ENCODE results near the gene VWA8. TPM values are rescaled to one million over a fixed set of nuclear protein-coding genes. Genes with fewer than 3 reads are reported as not detected.

Gene VWA8
- total and polyA plus RNA-seq, 2 of the 13 experiments (the other 11 are each of a cell fraction or from before 2014, with no cell fraction given) = 9.1 to 17.3 TPM

DNA sequence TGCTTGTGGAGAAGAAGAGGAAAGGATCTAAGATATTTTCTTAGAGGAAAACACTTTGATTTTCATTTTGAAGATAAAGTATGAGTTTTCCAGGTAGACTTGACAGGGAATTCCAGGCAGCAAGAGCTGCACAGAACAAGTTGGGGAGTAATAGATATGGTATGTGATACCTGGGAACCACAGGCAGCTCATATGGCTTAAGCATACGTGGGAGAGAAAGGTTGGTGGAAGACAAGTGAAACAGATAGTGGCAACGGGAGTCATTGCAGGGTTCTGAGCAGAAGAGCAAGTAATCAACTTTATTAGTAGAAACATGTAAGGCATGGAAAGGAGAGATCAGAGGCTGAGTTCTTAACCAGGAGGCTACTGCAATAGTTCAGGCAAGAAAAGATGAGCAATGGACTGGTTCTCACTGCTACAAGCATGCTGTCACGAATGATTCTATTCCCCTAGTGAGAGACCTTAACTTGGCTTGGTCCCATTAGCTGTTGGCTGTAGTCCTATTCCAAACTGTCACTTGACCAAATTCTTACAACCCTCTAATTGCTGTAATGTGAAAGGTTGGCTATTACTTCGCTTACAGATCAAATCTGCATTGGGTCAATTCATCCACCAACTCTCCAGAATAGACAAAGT, 217.9 kb downstream of the VWA8 start:
- POLR2A ChIA-PET = no interaction called here
- in situ Hi-C loops (cut with HindIII; ENCODE audit: extremely low pct_ligation_motif_present, low pct_unique_long_range_greater_than_20kb) (no loop called here), intact Hi-C loops (cut with micrococcal nuclease; ENCODE audit: unreplicated experiment) (no loop called here)
- TF ChIP-seq PITX1 (CRISPR knock-in tag; IDR thresholded peaks at IDR 0.05) (no peak), ZNF282 (IDR thresholded peaks at IDR 0.05; ENCODE audit: partially characterized antibody) (no peak), ZNF143 (CRISPR knock-in tag; IDR thresholded peaks at IDR 0.05) (no peak), ZNF205 (CRISPR knock-in tag; IDR thresholded peaks at IDR 0.05) (no peak), ZNF816 (CRISPR knock-in tag; IDR thresholded peaks at IDR 0.05; ENCODE audit: borderline replicate concordance) (no peak), ZNF75D (CRISPR knock-in tag; IDR thresholded peaks at IDR 0.05; ENCODE audit: borderline replicate concordance) (no peak), HDAC2 (CRISPR knock-in tag; IDR thresholded peaks at IDR 0.05) (no peak), ZSCAN22 (CRISPR knock-in tag; IDR thresholded peaks at IDR 0.05) (no peak), HNF4G (IDR thresholded peaks at IDR 0.05; ENCODE audit: borderline replicate concordance, low read depth, low read length) (no peak), HNF4G (CRISPR knock-in tag; IDR thresholded peaks at IDR 0.05; ENCODE audit: borderline replicate concordance, low read depth) (no peak), ZNF839 (CRISPR knock-in tag; IDR thresholded peaks at IDR 0.05; ENCODE audit: borderline replicate concordance) (no peak), FOXM1 (CRISPR knock-in tag; IDR thresholded peaks at IDR 0.05) (no peak), ZNF674 (CRISPR knock-in tag; IDR thresholded peaks at IDR 0.05; ENCODE audit: low read depth) (no peak), MAFG (CRISPR knock-in tag; IDR thresholded peaks at IDR 0.05) (no peak), KAT7 (CRISPR knock-in tag; IDR thresholded peaks at IDR 0.05; ENCODE audit: borderline replicate concordance) (no peak), POLR2AphosphoS5 (IDR thresholded peaks at IDR 0.05; ENCODE audit: low read depth, low read length) (no peak), ZMYM4 (CRISPR knock-in tag; IDR thresholded peaks at IDR 0.05) (no peak)
- TF ChIP-seq, protein P1, sequence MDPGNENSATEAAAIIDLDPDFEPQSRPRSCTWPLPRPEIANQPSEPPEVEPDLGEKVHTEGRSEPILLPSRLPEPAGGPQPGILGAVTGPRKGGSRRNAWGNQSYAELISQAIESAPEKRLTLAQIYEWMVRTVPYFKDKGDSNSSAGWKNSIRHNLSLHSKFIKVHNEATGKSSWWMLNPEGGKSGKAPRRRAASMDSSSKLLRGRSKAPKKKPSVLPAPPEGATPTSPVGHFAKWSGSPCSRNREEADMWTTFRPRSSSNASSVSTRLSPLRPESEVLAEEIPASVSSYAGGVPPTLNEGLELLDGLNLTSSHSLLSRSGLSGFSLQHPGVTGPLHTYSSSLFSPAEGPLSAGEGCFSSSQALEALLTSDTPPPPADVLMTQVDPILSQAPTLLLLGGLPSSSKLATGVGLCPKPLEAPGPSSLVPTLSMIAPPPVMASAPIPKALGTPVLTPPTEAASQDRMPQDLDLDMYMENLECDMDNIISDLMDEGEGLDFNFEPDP (CRISPR knock-in tag; conservative IDR thresholded peaks at IDR 0.05) = no peak
- TF ChIP-seq, protein P2, sequence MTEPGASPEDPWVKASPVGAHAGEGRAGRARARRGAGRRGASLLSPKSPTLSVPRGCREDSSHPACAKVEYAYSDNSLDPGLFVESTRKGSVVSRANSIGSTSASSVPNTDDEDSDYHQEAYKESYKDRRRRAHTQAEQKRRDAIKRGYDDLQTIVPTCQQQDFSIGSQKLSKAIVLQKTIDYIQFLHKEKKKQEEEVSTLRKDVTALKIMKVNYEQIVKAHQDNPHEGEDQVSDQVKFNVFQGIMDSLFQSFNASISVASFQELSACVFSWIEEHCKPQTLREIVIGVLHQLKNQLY (CRISPR knock-in tag; IDR thresholded peaks at IDR 0.05) = no peak
- FAIRE-seq = no peak
- Histone ChIP-seq H3K4me1 (ENCODE audit: insufficient read depth, low read length) (no peaks in the 10 kb centered on the region), H2AFZ (ENCODE audit: low read length) (no peak overlapping the region), H3K9ac (ENCODE audit: insufficient read depth, low read depth, low read length) (no peak overlapping the region), H3K27me3 (ENCODE audit: control insufficient read depth in 1 of 2, insufficient read depth in 2 of 2, low read length in 2 of 2) (no peaks in the 10 kb centered on the region), H3K36me3 (replicated peaks in 1 of 2; ENCODE audit: control insufficient read depth in 1 of 2, insufficient read depth in 2 of 2, low read length in 2 of 2) (peaks cover 1 to 4% of the 10 kb centered on the region in 2 experiments; a peak in 2 of 5 replicates), H3K27ac (ENCODE audit: extremely low read length, insufficient read depth, low read length) (no peak overlapping the region), H4K20me1 (ENCODE audit: insufficient read depth, low read length) (no peaks in the 10 kb centered on the region), H3K79me2 (ENCODE audit: insufficient read depth, low read length) (no peaks in the 10 kb centered on the region), H3K4me3 (replicated peaks in 1 of 3; ENCODE audit: insufficient read depth in 1 of 3, low read depth in 2 of 3, low read length in 3 of 3) (no peak overlapping the region), H3K4me2 (ENCODE audit: low read depth, low read length) (no peak overlapping the region), H3K9me3 (ENCODE audit: low read length) (no peaks in the 10 kb centered on the region)
- no TSS peak for BruUV-seq (replicated peaks)
- no peak for ATAC-seq
- CTCF ChIA-PET (ENCODE audit: low intra/inter-chr PET ratio, low total read pairs) = no interaction called here
- WGBS (ENCODE audit: low lambda C conversion rate) = 94% methylated on average over 4 of the region's 4 CpGs
- no peak for DNase-seq (ENCODE audit: low spot score)
